Left ventricle myocardium inferior (tissue), 1 donor: Measurements from ENCODE around the gene ACO2. TPM values are rescaled to one million over a fixed set of nuclear protein-coding genes. Genes with fewer than 3 reads are reported as not detected.
A peak's percentile ranks its signal among the peaks of the same experiment; 100 is the strongest.

Source experiments
- DNase-seq: peaks from one replicate; pipeline ENCODE4 v3.0.0-alpha.2; 2020
- H3K27ac ChIP-seq: fragments of 200-600 bp; replicated peaks from 2 replicates; pipeline ENCODE4 v1.8.0; 2021
- H3K27me3 ChIP-seq: fragments of 200-600 bp; 2 replicates; pipeline ENCODE4 v1.8.0; 2021; ENCODE audit warnings: low read depth
- H3K36me3 ChIP-seq: fragments of 200-600 bp; 2 replicates; pipeline ENCODE4 v1.8.0; 2021
- H3K4me1 ChIP-seq: fragments of 200-600 bp; 2 replicates; pipeline ENCODE4 v1.8.0; 2021
- H3K4me3 ChIP-seq: fragments of 200-600 bp; 2 replicates; pipeline ENCODE4 v1.8.0; 2021; ENCODE audit warnings: mild to moderate bottlenecking, moderate library complexity
- H3K9me3 ChIP-seq: fragments of 200-600 bp; replicated peaks from 2 replicates; pipeline ENCODE4 v1.8.0; 2021
- CTCF ChIP-seq: fragments of 200-600 bp; IDR thresholded peaks from 2 replicates; pipeline ENCODE4 v1.8.0; 2021; ENCODE audit warnings: antibody characterized with exemption, mild to moderate bottlenecking, borderline replicate concordance
- intact Hi-C: fragments of 100-400 bp; cut with micrococcal nuclease; formaldehyde crosslinking; loops from one replicate; pipeline ENCODE4 v1.11.0; 2022
- total RNA-seq: library from RNA; stranded (reverse); fragmentation: NEBNext Ultra II Directional; extraction: Animal tissue kit (Norgen Biotek cat#: 25700); gene quantifications from one replicate; pipeline ENCODE4 v1.2.1, GENCODE V29; 2021
- donor health status: DM: no; HTN: yes; CAD: no; lungs with severe emphysema.

Gene ACO2
- total RNA-seq, 1 donor from 2014 or later: 851 TPM

GRCh38 chr22:41561788-41562187 is 92.9 kb downstream of the ACO2 start:
- intact Hi-C loops: no loop called here
- Histone ChIP-seq H3K27ac (peak overlapping the region; percentile 97), H3K36me3 (no peaks in the 10 kb centered on the region), H3K27me3 (peaks cover 18% of the 10 kb centered on the region), H3K9me3 (no peaks in the 10 kb centered on the region), H3K4me1 (peaks cover 69% of the 10 kb centered on the region), H3K4me3 (peak overlapping the region; percentile 74)
- peak; percentile 67 for DNase-seq
- TF ChIP-seq CTCF: no peak

GRCh38 chr22:41562461-41562860 is 93.5 kb downstream of the ACO2 start:
- TF ChIP-seq CTCF: no peak
- H3K36me3 ChIP-seq: no peaks in the 10 kb centered on the region
- no peaks in the 10 kb centered on the region for H3K9me3 ChIP-seq
- peak overlapping the region; percentile 74 for H3K4me3 ChIP-seq
- DNase-seq: no peak
- H3K4me1 ChIP-seq: peaks cover 69% of the 10 kb centered on the region
- peaks cover 18% of the 10 kb centered on the region for H3K27me3 ChIP-seq
- intact Hi-C loops: no loop called here
- peak overlapping the region; percentile 97 for H3K27ac ChIP-seq

- H3K27ac ChIP-seq: peak overlapping the region; percentile 97
- TF ChIP-seq CTCF: no peak
- peaks cover 18% of the 10 kb centered on the region for H3K27me3 ChIP-seq
- peak overlapping the region; percentile 74 for H3K4me3 ChIP-seq
- no peak for DNase-seq
- H3K4me1 ChIP-seq: peaks cover 69% of the 10 kb centered on the region
- no peaks in the 10 kb centered on the region for H3K9me3 ChIP-seq
- H3K36me3 ChIP-seq: no peaks in the 10 kb centered on the region
- intact Hi-C loops: no loop called here
These were observed 94.3 kb downstream of the ACO2 start for GRCh38 chr22:41563051-41563711.

- no peak for DNase-seq
- H3K36me3 ChIP-seq: no peaks in the 10 kb centered on the region
- H3K27ac ChIP-seq: peak overlapping the region; percentile 97
- peaks cover 78% of the 10 kb centered on the region for H3K4me1 ChIP-seq
- H3K27me3 ChIP-seq: peaks cover 15% of the 10 kb centered on the region
- H3K4me3 ChIP-seq: peak overlapping the region; percentile 11
- TF ChIP-seq CTCF: no peak
- intact Hi-C loops: no loop called here
- no peaks in the 10 kb centered on the region for H3K9me3 ChIP-seq
These were observed 95.6 kb downstream of the ACO2 start for GRCh38 chr22:41564563-41564962.

- no peak for TF ChIP-seq CTCF
- Histone ChIP-seq H3K27ac (peak overlapping the region; percentile 97), H3K36me3 (no peaks in the 10 kb centered on the region), H3K4me1 (peaks cover 68% of the 10 kb centered on the region), H3K9me3 (no peaks in the 10 kb centered on the region), H3K4me3 (peak overlapping the region; percentile 11), H3K27me3 (peaks cover 14% of the 10 kb centered on the region)
- no peak for DNase-seq
- intact Hi-C loops: no loop called here
These were observed 96.6 kb downstream of the ACO2 start for GRCh38 chr22:41565403-41566054.
